SU-DHL-6 (cell line): Measurements from ENCODE around the gene SLC25A43.

Source experiments
- H2AFZ ChIP-seq: fragments of 200-600 bp; sonication (generic); 2 replicates; pipeline ENCODE4 v1.6.1; 2014; ENCODE audit warnings: low read depth, mild to moderate bottlenecking, moderate library complexity, mixed read lengths, antibody characterized with exemption, low read length; ENCODE audit not compliant: severe bottlenecking
- H3F3A ChIP-seq: fragments of 200-600 bp; shearing (Covaris generic); 2 replicates; pipeline ENCODE4 v1.6.0; 2016; ENCODE audit warnings: antibody characterized with exemption, mild to moderate bottlenecking; ENCODE audit not compliant: insufficient read depth
- H3K27ac ChIP-seq: fragments of 200-600 bp; sonication (generic); 2 replicates; pipeline ENCODE4 v1.5.1; 2016; ENCODE audit warnings: low read depth, mild to moderate bottlenecking, low read length, moderate library complexity, mixed read lengths
- H3K27me3 ChIP-seq: fragments of 200-600 bp; sonication (generic), shearing (Covaris generic); 2 replicates; pipeline ENCODE4 v1.6.0; 2014; ENCODE audit warnings: mild to moderate bottlenecking, low read length
- H3K36me3 ChIP-seq: fragments of 200-600 bp; sonication (generic); 2 replicates; pipeline ENCODE4 v1.6.1; 2014; ENCODE audit warnings: mild to moderate bottlenecking, low read length, mixed read lengths
- H3K4me2 ChIP-seq: fragments of 300-600, 200-600 bp; shearing (Covaris generic), sonication (generic); 2 replicates; pipeline ENCODE4 v1.6.0; 2014; ENCODE audit warnings: low read length, low read depth, mild to moderate bottlenecking; ENCODE audit not compliant: poor library complexity, severe bottlenecking
- H3K4me3 ChIP-seq: fragments of 200-600 bp; sonication (generic); 2 replicates; pipeline ENCODE4 v1.5.1; 2014; ENCODE audit warnings: antibody characterized with exemption, low read length, mild to moderate bottlenecking, mixed read lengths; ENCODE audit not compliant: insufficient read depth, poor library complexity, severe bottlenecking
- H3K79me2 ChIP-seq: fragments of 200-600 bp; sonication (generic); 2 replicates; pipeline ENCODE4 v1.6.1; 2014; ENCODE audit warnings: mild to moderate bottlenecking, low read length, moderate library complexity; ENCODE audit not compliant: insufficient read depth
- H3K9ac ChIP-seq: fragments of 200-600 bp; sonication (generic); 2 replicates; pipeline ENCODE4 v1.7.0; 2014; ENCODE audit warnings: mild to moderate bottlenecking, low read length
- H3K9me2 ChIP-seq: fragments of 200-600 bp; sonication (generic); replicated peaks from 2 replicates; pipeline ENCODE4 v1.6.1; 2014; ENCODE audit warnings: low read length; ENCODE audit not compliant: insufficient read depth
- H3K9me3 ChIP-seq: fragments of 200-600 bp; sonication (generic); 2 replicates; pipeline ENCODE4 v1.6.1; 2014; ENCODE audit warnings: low read length, mixed read lengths; ENCODE audit not compliant: insufficient read depth
- H4K20me1 ChIP-seq: fragments of 200-600 bp; sonication (generic); 2 replicates; pipeline ENCODE4 v1.6.1; 2014; ENCODE audit warnings: low read depth, mild to moderate bottlenecking, antibody characterized with exemption, low read length, moderate library complexity, mixed read lengths
- CTCF ChIP-seq: fragments of 200-600 bp; sonication (generic); IDR thresholded peaks from one replicate; pipeline ENCODE4 v1.5.1; 2017; ENCODE audit warnings: antibody characterized with exemption, mild to moderate bottlenecking, low read length, moderate library complexity; ENCODE audit not compliant: insufficient read depth, poor library complexity, severe bottlenecking
- EZH2phosphoT487 ChIP-seq: fragments of 200-600 bp; sonication (generic), shearing (Covaris generic); conservative IDR thresholded peaks from 2 replicates; pipeline ENCODE4 v1.6.1; 2018; ENCODE audit warnings: mild to moderate bottlenecking, antibody characterized with exemption, low read length, moderate library complexity, mixed read lengths

Gene SLC25A43

DNA sequence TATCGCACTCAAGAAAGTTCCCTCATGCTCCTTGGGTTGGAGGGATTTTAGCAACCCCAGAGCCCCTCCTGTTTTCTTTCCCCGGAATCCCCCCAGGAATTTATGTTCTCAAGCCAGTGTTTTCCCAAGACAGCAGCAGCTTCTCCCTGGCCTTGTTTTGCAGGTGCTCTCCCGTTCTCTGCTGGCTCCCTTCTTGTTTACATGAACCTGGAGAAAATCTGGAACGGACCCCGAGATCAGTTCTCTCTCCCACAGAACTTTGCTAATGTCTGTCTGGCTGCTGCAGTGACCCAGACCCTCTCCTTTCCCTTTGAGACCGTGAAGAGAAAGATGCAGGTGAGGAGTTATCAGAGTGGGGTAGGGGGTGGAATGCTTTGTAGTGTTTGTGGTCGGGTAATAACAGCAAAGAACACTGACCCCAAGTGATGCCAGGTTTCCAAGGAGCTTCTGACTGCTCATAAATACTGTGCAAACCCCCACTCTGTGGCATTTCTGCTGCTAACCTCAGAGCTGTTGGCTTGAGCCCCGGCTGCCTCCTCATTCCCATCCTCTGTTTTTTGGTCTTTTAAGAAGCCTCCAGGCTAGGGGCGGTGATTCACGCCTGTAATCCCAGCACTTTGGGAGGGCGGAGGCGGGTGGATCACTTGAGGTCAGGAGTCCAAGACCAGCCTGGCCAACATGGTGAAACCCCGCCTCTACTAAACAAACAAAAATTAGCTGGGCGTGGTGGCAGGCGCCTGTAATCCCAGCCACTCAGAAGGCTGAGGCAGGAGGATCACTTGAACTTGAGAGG, 11.1 kb downstream of the SLC25A43 start:
- Histone ChIP-seq H3K9ac (no peak overlapping the region), H3K27ac (no peak overlapping the region), H3K9me2 (no peaks in the 10 kb centered on the region), H3K79me2 (no peaks in the 10 kb centered on the region), H3K36me3 (no peaks in the 10 kb centered on the region), H3K9me3 (no peaks in the 10 kb centered on the region), H3K27me3 (no peaks in the 10 kb centered on the region), H3K4me3 (no peak overlapping the region), H3K4me2 (no peak overlapping the region), H3F3A (no peaks in the 10 kb centered on the region), H4K20me1 (no peaks in the 10 kb centered on the region), H2AFZ (no peak overlapping the region)
- TF ChIP-seq CTCF (no peak), EZH2phosphoT487 (no peak)

GRCh38 chrX:119410854-119411253, 11.7 kb downstream of the SLC25A43 start:
- H3F3A ChIP-seq = no peaks in the 10 kb centered on the region
- no peaks in the 10 kb centered on the region for H3K9me3 ChIP-seq
- no peak overlapping the region for H3K4me2 ChIP-seq
- H3K27me3 ChIP-seq = no peaks in the 10 kb centered on the region
- no peak overlapping the region for H3K9ac ChIP-seq
- TF ChIP-seq CTCF (no peak), EZH2phosphoT487 (no peak)
- no peaks in the 10 kb centered on the region for H3K79me2 ChIP-seq
- no peaks in the 10 kb centered on the region for H3K9me2 ChIP-seq
- H2AFZ ChIP-seq = no peak overlapping the region
- H3K4me3 ChIP-seq = no peak overlapping the region
- H4K20me1 ChIP-seq = no peaks in the 10 kb centered on the region
- no peak overlapping the region for H3K27ac ChIP-seq
- H3K36me3 ChIP-seq = no peaks in the 10 kb centered on the region

DNA sequence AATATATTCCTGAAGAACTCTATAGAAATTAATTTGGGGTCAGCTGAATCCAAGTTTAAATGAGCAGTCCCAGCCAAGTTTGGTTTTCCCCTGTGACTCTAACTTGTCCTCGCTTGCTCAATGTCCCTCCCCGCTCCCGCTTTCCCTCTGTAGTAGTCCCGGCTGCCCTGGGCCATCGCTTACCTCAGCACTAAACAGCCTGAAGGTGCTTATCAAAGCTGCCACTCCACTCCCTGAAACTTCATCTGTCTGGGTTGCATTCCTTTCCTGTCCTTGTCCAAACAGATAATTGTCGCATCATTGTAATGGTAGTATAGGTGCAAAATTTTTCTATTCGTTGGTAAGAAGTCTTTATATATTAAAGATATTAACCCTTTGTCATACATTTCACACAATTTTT, 12.8 kb downstream of the SLC25A43 start:
- Histone ChIP-seq H3K27ac (no peak overlapping the region), H3K9me2 (no peaks in the 10 kb centered on the region), H3K36me3 (no peaks in the 10 kb centered on the region), H3K4me2 (no peak overlapping the region), H3K9me3 (no peaks in the 10 kb centered on the region), H3K27me3 (no peaks in the 10 kb centered on the region), H3F3A (no peaks in the 10 kb centered on the region), H3K79me2 (no peaks in the 10 kb centered on the region), H3K9ac (no peak overlapping the region), H3K4me3 (no peak overlapping the region), H2AFZ (no peak overlapping the region), H4K20me1 (no peaks in the 10 kb centered on the region)
- TF ChIP-seq EZH2phosphoT487 (no peak), CTCF (no peak)
